HG02938 (cell line): Measurements from ENCODE around the gene KANSL3.

ENCODE experiments used
- ATAC-seq: cut with Tn5 transposase; IDR thresholded peaks from one replicate; pipeline ENCODE4 v1.9.1; 2021; ENCODE audit warnings: mild to moderate bottlenecking, moderate library complexity; ENCODE audit not compliant: unreplicated experiment

Gene KANSL3

DNA sequence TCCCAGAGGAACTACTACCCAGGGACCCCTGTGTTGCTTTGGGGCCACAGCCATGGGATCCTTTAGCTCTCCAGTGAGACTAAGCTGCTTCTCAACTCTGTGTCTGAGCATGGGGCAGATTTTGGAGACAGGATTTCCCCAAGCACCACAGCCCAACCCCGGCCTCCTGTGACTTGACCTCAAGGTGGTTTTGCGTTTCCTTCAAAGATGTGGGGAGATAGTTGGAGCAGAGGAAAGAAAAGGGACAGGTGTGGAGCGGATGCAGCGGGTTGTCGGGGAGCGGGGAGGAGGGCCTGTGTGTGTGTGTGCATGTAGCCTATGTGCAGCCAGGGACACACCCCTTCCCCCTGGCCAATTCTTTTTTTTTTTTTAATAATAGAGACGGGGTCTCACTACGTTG is 91.3 kb downstream of the KANSL3 start:
- no peak for ATAC-seq

GRCh38 chr2:96546321-96546720 is 91.8 kb downstream of the KANSL3 start:
- no peak for ATAC-seq
